ENCODE measurements around the gene INTS6. TPM values are rescaled to one million over a fixed set of nuclear protein-coding genes. Genes with fewer than 3 reads are reported as not detected.

Gene INTS6
- total and polyA plus RNA-seq, 8 donors: 25.0 to 47.3 (median 41.8) TPM

- DNase-seq (no peak), ATAC-seq (peak; percentile 41)
- no peak overlapping the region for H3K4me3 ChIP-seq
- no peak overlapping the region for H3K27ac ChIP-seq
- TF ChIP-seq, protein P1, sequence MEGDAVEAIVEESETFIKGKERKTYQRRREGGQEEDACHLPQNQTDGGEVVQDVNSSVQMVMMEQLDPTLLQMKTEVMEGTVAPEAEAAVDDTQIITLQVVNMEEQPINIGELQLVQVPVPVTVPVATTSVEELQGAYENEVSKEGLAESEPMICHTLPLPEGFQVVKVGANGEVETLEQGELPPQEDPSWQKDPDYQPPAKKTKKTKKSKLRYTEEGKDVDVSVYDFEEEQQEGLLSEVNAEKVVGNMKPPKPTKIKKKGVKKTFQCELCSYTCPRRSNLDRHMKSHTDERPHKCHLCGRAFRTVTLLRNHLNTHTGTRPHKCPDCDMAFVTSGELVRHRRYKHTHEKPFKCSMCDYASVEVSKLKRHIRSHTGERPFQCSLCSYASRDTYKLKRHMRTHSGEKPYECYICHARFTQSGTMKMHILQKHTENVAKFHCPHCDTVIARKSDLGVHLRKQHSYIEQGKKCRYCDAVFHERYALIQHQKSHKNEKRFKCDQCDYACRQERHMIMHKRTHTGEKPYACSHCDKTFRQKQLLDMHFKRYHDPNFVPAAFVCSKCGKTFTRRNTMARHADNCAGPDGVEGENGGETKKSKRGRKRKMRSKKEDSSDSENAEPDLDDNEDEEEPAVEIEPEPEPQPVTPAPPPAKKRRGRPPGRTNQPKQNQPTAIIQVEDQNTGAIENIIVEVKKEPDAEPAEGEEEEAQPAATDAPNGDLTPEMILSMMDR (IDR thresholded peaks at IDR 0.05): no peak
- H3K9me3 ChIP-seq: no peaks in the 10 kb centered on the region
- intact Hi-C loops (cut with DNase I): no loop called here
- H3K27me3 ChIP-seq: no peaks in the 10 kb centered on the region
- peaks cover 0 to 83% of the 10 kb centered on the region in 2 donors for H3K36me3 ChIP-seq
- peaks cover 0 to 13% of the 10 kb centered on the region in 2 donors for H3K4me1 ChIP-seq
These were observed 79.4 kb downstream of the INTS6 start for GRCh38 chr13:51373451-51373850.

GRCh38 chr13:51371768-51372399, 81.0 kb downstream of the INTS6 start:
- intact Hi-C loops (cut with DNase I): no loop called here
- Histone ChIP-seq H3K36me3 (peaks cover 0 to 83% of the 10 kb centered on the region in 2 donors), H3K27me3 (no peaks in the 10 kb centered on the region), H3K27ac (no peak overlapping the region), H3K4me3 (no peak overlapping the region), H3K9me3 (no peaks in the 10 kb centered on the region), H3K4me1 (peaks cover 0 to 13% of the 10 kb centered on the region in 2 donors)
- DNase-seq: no peak
- TF ChIP-seq, protein P1 (IDR thresholded peaks at IDR 0.05): no peak
- no peak for ATAC-seq

DNA sequence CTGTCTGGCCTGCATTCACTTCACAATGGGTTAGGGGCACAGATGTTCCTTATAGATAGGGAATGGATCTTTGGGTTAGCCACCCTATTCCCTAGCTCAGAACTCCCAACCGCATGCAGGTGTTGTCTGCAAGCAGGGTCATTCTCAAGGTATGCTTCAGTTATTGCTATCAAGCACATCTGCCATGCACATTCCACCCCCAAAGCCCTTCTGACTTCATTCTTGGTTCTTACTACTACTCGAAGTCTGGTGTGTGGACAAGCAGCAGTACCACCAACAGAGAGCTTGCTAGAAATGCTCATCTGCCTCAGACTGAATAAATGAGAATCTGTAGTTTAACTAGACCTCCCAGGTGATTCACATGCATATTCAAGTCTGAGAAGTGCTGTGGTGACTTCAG, 82.0 kb downstream of the INTS6 start:
- intact Hi-C loops (cut with DNase I): no loop called here
- peaks cover 0 to 85% of the 10 kb centered on the region in 2 donors for H3K36me3 ChIP-seq
- no peaks in the 10 kb centered on the region for H3K9me3 ChIP-seq
- no peak for ATAC-seq
- H3K27me3 ChIP-seq: no peaks in the 10 kb centered on the region
- DNase-seq: no peak
- TF ChIP-seq, protein P1 (IDR thresholded peaks at IDR 0.05): no peak
- no peak overlapping the region for H3K27ac ChIP-seq
- H3K4me1 ChIP-seq: peaks cover 0 to 13% of the 10 kb centered on the region in 2 donors
- H3K4me3 ChIP-seq: no peak overlapping the region

DNA sequence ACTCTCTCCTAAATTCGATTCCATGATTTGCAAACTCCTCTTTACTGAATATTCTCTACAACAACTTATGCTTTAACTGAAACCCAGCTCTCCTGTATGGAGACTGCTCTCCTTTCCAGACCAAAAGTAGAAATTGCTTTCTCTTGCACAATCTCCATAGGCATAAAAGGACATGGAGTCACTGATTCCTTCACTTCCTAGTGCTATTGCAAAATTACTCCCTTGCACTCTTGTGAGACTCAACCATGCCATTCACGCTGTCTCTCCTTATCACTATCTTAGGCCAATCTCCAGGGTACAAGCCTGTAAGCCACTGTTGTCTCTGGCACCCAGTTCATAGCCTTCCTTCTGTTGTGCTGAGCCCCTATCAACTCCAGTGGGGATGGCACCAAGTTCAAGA, 82.7 kb downstream of the INTS6 start:
- intact Hi-C loops (cut with DNase I): no loop called here
- Histone ChIP-seq H3K9me3 (no peaks in the 10 kb centered on the region), H3K36me3 (peaks cover 0 to 87% of the 10 kb centered on the region in 2 donors), H3K4me3 (no peak overlapping the region), H3K4me1 (peaks cover 0 to 13% of the 10 kb centered on the region in 2 donors), H3K27me3 (no peaks in the 10 kb centered on the region), H3K27ac (no peak overlapping the region)
- DNase-seq (no peak), ATAC-seq (peak; percentile 61)
- TF ChIP-seq, protein P1 (IDR thresholded peaks at IDR 0.05): no peak

GRCh38 chr13:51364404-51365008, 88.3 kb downstream of the INTS6 start:
- Histone ChIP-seq H3K4me1 (no peaks in the 10 kb centered on the region), H3K27ac (no peak overlapping the region), H3K36me3 (peaks cover 0 to 93% of the 10 kb centered on the region in 2 donors), H3K4me3 (no peak overlapping the region), H3K9me3 (no peaks in the 10 kb centered on the region), H3K27me3 (no peaks in the 10 kb centered on the region)
- DNase-seq (no peak), ATAC-seq (no peak)
- TF ChIP-seq, protein P1 (IDR thresholded peaks at IDR 0.05): no peak
- intact Hi-C loops (cut with DNase I): no loop called here

Data from left lung (tissue), 10 donors.